DOHH2 (cell line): ENCODE measurements around the gene PCDHGA3.

Experiments
- EZH2phosphoT487 ChIP-seq: fragments of 200-600 bp; sonication (generic); IDR thresholded peaks from 2 replicates; pipeline ENCODE4 v1.6.1; 2017; ENCODE audit warnings: borderline replicate concordance, mild to moderate bottlenecking, antibody characterized with exemption, low read length, moderate library complexity, mixed read lengths
- TF ChIP-seq, protein P1 (sequence below): fragments of 200-600 bp; sonication (generic); IDR thresholded peaks from one replicate; pipeline ENCODE4 v1.5.1; 2014; ENCODE audit warnings: antibody characterized with exemption, mild to moderate bottlenecking, low read depth, low read length; ENCODE audit not compliant: poor library complexity, severe bottlenecking

DNA sequence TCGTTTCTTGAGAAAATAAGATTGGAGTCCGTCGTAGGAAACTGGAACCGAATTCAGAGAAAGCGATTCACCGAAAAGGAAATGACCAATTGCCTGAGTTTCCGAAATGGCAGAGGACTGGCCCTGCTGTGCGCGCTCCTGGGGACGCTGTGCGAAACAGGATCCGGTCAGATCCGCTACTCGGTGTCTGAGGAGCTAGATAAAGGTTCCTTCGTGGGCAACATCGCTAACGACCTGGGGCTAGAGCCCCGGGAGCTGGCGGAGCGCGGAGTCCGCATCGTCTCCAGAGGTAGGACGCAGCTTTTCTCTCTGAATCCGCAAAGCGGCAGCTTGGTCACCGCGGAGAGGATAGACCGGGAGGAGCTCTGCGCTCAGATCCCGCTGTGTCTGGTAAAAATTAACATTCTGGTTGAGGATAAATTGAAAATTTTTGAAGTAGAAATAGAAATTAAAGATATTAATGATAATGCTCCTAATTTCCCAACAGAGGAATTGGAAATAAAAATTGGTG, 379 bp downstream of the PCDHGA3 start:
- TF ChIP-seq, protein P1, sequence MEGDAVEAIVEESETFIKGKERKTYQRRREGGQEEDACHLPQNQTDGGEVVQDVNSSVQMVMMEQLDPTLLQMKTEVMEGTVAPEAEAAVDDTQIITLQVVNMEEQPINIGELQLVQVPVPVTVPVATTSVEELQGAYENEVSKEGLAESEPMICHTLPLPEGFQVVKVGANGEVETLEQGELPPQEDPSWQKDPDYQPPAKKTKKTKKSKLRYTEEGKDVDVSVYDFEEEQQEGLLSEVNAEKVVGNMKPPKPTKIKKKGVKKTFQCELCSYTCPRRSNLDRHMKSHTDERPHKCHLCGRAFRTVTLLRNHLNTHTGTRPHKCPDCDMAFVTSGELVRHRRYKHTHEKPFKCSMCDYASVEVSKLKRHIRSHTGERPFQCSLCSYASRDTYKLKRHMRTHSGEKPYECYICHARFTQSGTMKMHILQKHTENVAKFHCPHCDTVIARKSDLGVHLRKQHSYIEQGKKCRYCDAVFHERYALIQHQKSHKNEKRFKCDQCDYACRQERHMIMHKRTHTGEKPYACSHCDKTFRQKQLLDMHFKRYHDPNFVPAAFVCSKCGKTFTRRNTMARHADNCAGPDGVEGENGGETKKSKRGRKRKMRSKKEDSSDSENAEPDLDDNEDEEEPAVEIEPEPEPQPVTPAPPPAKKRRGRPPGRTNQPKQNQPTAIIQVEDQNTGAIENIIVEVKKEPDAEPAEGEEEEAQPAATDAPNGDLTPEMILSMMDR, result no peak
- no peak for TF ChIP-seq EZH2phosphoT487
